Measurements from ENCODE around the gene AXL.

GRCh38 chr19:41189425-41190065, 29.5 kb upstream of the AXL start:
- TF ChIP-seq ARNTL (CRISPR knock-in tag; IDR thresholded peaks at IDR 0.05; ENCODE audit: borderline replicate concordance, low read depth), result no peak
- TF ChIP-seq TSHZ2 (CRISPR knock-in tag; IDR thresholded peaks at IDR 0.05), result no peak
- TF ChIP-seq RARB (CRISPR knock-in tag; IDR thresholded peaks at IDR 0.05), result no peak
- TF ChIP-seq ZNF70 (CRISPR knock-in tag; IDR thresholded peaks at IDR 0.05), result no peak
- no peak for TF ChIP-seq PPARA (CRISPR knock-in tag; IDR thresholded peaks at IDR 0.05; ENCODE audit: borderline replicate concordance)
- TF ChIP-seq CSDC2 (CRISPR knock-in tag; IDR thresholded peaks at IDR 0.05), result no peak
- TF ChIP-seq ZNF565 (CRISPR knock-in tag; conservative IDR thresholded peaks at IDR 0.05; ENCODE audit: low read depth), result no peak
